Measurements from ENCODE around the gene SBK1. TPM values are rescaled to one million over a fixed set of nuclear protein-coding genes. Genes with fewer than 3 reads are reported as not detected.

Gene SBK1
- total and polyA plus RNA-seq, 4 donors, result 0.90 to 2.7 (median 2.3) TPM

GRCh38 chr16:28259091-28259780 is 33.1 kb upstream of the SBK1 start:
- Histone ChIP-seq H3K4me3 (no peak overlapping the region), H3K27ac (ENCODE audit: low read depth in 1 of 2, low read length in 1 of 2) (peak overlapping the region in 1 of 2 donors; percentile 42), H3K36me3 (ENCODE audit: control insufficient read depth in 4 of 4, insufficient read depth in 4 of 4, low read length in 4 of 4) (no peaks in the 10 kb centered on the region), H3K9me3 (ENCODE audit: control insufficient read depth in 4 of 4, insufficient read depth in 3 of 4, low read length in 3 of 4) (peaks cover 0 to 8% (median 2%) of the 10 kb centered on the region in 4 donors), H3K9ac (ENCODE audit: insufficient read depth in 1 of 2, low read length in 2 of 2) (no peak overlapping the region), H3K27me3 (ENCODE audit: control insufficient read depth in 3 of 3, insufficient read depth in 3 of 3, low read length in 2 of 3) (peaks cover 0 to 2% (median 0%) of the 10 kb centered on the region in 3 donors), H3K4me1 (ENCODE audit: control insufficient read depth in 5 of 5, insufficient read depth in 5 of 5, low read length in 5 of 5) (peaks cover 0 to 3% (median 0%) of the 10 kb centered on the region in 5 donors)
- DNase-seq, result no peak
- TF ChIP-seq CTCF (IDR thresholded peaks at IDR 0.05; ENCODE audit: control extremely low read depth, extremely low read depth), result no peak
- 66 to 70% methylated on average over 21 to 29 of the region's 29 CpGs for WGBS, 2 donors
- ATAC-seq (ENCODE audit: insufficient read depth, low FRiP score), result no peak

GRCh38 chr16:28259781-28260150 is 32.6 kb upstream of the SBK1 start:
- H3K4me1 ChIP-seq (ENCODE audit: control insufficient read depth in 5 of 5, insufficient read depth in 5 of 5, low read length in 5 of 5), result peaks cover 0 to 3% (median 0%) of the 10 kb centered on the region in 5 donors
- DNase-seq (no peak), ATAC-seq (ENCODE audit: insufficient read depth, low FRiP score) (no peak)
- WGBS, 2 donors, result 80 to 86% methylated on average over 7 of the region's 7 CpGs
- no peak for TF ChIP-seq CTCF (IDR thresholded peaks at IDR 0.05; ENCODE audit: control extremely low read depth, extremely low read depth)
- no peak overlapping the region for H3K9ac ChIP-seq (ENCODE audit: insufficient read depth in 1 of 2, low read length in 2 of 2)
- H3K4me3 ChIP-seq, result no peak overlapping the region
- H3K27ac ChIP-seq (ENCODE audit: low read depth in 1 of 2, low read length in 1 of 2), result no peak overlapping the region
- H3K9me3 ChIP-seq (ENCODE audit: control insufficient read depth in 4 of 4, insufficient read depth in 3 of 4, low read length in 3 of 4), result peaks cover 0 to 11% (median 2%) of the 10 kb centered on the region in 4 donors
- no peaks in the 10 kb centered on the region for H3K36me3 ChIP-seq (ENCODE audit: control insufficient read depth in 4 of 4, insufficient read depth in 4 of 4, low read length in 4 of 4)
- peaks cover 0 to 2% (median 0%) of the 10 kb centered on the region in 3 donors for H3K27me3 ChIP-seq (ENCODE audit: control insufficient read depth in 3 of 3, insufficient read depth in 3 of 3, low read length in 2 of 3)

- H3K36me3 ChIP-seq (ENCODE audit: control insufficient read depth in 4 of 4, insufficient read depth in 4 of 4, low read length in 4 of 4), result no peaks in the 10 kb centered on the region
- no peak for ATAC-seq (ENCODE audit: insufficient read depth, low FRiP score)
- no peak for TF ChIP-seq CTCF (IDR thresholded peaks at IDR 0.05; ENCODE audit: control extremely low read depth, extremely low read depth)
- no peak for DNase-seq
- H3K9me3 ChIP-seq (ENCODE audit: control insufficient read depth in 4 of 4, insufficient read depth in 3 of 4, low read length in 3 of 4), result peaks cover 0 to 12% (median 2%) of the 10 kb centered on the region in 4 donors
- H3K9ac ChIP-seq (ENCODE audit: insufficient read depth in 1 of 2, low read length in 2 of 2), result no peak overlapping the region
- H3K4me3 ChIP-seq, result no peak overlapping the region
- no peak overlapping the region for H3K27ac ChIP-seq (ENCODE audit: low read depth in 1 of 2, low read length in 1 of 2)
- peaks cover 0 to 2% (median 0%) of the 10 kb centered on the region in 3 donors for H3K27me3 ChIP-seq (ENCODE audit: control insufficient read depth in 3 of 3, insufficient read depth in 3 of 3, low read length in 2 of 3)
- H3K4me1 ChIP-seq (ENCODE audit: control insufficient read depth in 5 of 5, insufficient read depth in 5 of 5, low read length in 5 of 5), result peaks cover 0 to 3% (median 0%) of the 10 kb centered on the region in 5 donors
- WGBS, 2 donors, result 78 to 83% methylated on average over 1 of the region's 1 CpG
These were observed 32.1 kb upstream of the SBK1 start for GRCh38 chr16:28260193-28260592.
